Lower leg skin (tissue), 3 donors: ENCODE data around the gene KCNJ10.

Experiments used
- CTCF ChIP-seq, 3 donors: fragments of 450-650 bp; IDR thresholded peaks; one replicate each; pipeline ENCODE4 v1.5.1; 2016; ENCODE audit warnings: antibody characterized with exemption in 3 of 3, mild to moderate bottlenecking in 3 of 3, moderate library complexity in 2 of 3
- POLR2A ChIP-seq, 2 donors: fragments of 450-650 bp; IDR thresholded peaks; one replicate each; pipeline ENCODE4 v1.6.1; 2016 to 2017; ENCODE audit warnings: antibody characterized with exemption in 2 of 2, mild to moderate bottlenecking in 1 of 2, moderate library complexity in 1 of 2

- TF ChIP-seq CTCF (IDR thresholded peaks at IDR 0.05) (no peak), POLR2A (IDR thresholded peaks at IDR 0.05) (no peak)
Measured at GRCh38 chr1:160004425-160004824, 65.5 kb downstream of the KCNJ10 start.
